GM19043 (cell line): ENCODE data around the gene USP48.

Experiments used
- ATAC-seq: cut with Tn5 transposase; IDR thresholded peaks from one replicate; pipeline ENCODE4 v1.9.1; 2021; ENCODE audit warnings: low read depth; ENCODE audit not compliant: unreplicated experiment

Gene USP48

GRCh38 chr1:21749859-21750468, 33.0 kb downstream of the USP48 start:
- ATAC-seq: no peak

GRCh38 chr1:21749109-21749508, 33.8 kb downstream of the USP48 start:
- ATAC-seq: no peak

GRCh38 chr1:21743476-21743875, 39.5 kb downstream of the USP48 start:
- ATAC-seq: no peak

- ATAC-seq: no peak
Observed at GRCh38 chr1:21742578-21742977, 40.4 kb downstream of the USP48 start.

GRCh38 chr1:21741206-21741605, 41.7 kb downstream of the USP48 start:
- no peak for ATAC-seq

GRCh38 chr1:21736876-21737275, 46.1 kb downstream of the USP48 start:
- ATAC-seq: no peak

- no peak for ATAC-seq
Observed at GRCh38 chr1:21736011-21736410, 46.9 kb downstream of the USP48 start.

GRCh38 chr1:21734526-21734925, 48.4 kb downstream of the USP48 start:
- ATAC-seq: no peak

GRCh38 chr1:21732664-21733063, 50.3 kb downstream of the USP48 start:
- no peak for ATAC-seq

- ATAC-seq: no peak
Observed at GRCh38 chr1:21725748-21726392, 57.1 kb downstream of the USP48 start.

GRCh38 chr1:21724570-21724969, 58.4 kb downstream of the USP48 start:
- ATAC-seq: no peak

- no peak for ATAC-seq
Observed at GRCh38 chr1:21724098-21724497, 58.9 kb downstream of the USP48 start.

GRCh38 chr1:21721295-21721985, 61.5 kb downstream of the USP48 start:
- no peak for ATAC-seq

GRCh38 chr1:21716169-21716568, 66.8 kb downstream of the USP48 start:
- ATAC-seq: no peak

GRCh38 chr1:21707891-21708290, 75.1 kb downstream of the USP48 start:
- ATAC-seq: no peak

- ATAC-seq: no peak
Observed at GRCh38 chr1:21707086-21707840, 75.7 kb downstream of the USP48 start.

- no peak for ATAC-seq
Observed at GRCh38 chr1:21706151-21706835, 76.7 kb downstream of the USP48 start.

- ATAC-seq: no peak
Observed at GRCh38 chr1:21705303-21705980, 77.5 kb downstream of the USP48 start.

GRCh38 chr1:21704145-21704544, 78.8 kb downstream of the USP48 start:
- ATAC-seq: no peak

GRCh38 chr1:21703318-21703963, 79.5 kb downstream of the USP48 start:
- ATAC-seq: no peak
